NCI-H526 treated with DMSO at 0.1 percent for 48 hours (cell line): ENCODE data around the gene KIF26B.

Experiments used
- DNase-seq: peaks from one replicate; lab custom pipeline; 2025; lab: John Stamatoyannopoulos, UW

Gene KIF26B

DNA sequence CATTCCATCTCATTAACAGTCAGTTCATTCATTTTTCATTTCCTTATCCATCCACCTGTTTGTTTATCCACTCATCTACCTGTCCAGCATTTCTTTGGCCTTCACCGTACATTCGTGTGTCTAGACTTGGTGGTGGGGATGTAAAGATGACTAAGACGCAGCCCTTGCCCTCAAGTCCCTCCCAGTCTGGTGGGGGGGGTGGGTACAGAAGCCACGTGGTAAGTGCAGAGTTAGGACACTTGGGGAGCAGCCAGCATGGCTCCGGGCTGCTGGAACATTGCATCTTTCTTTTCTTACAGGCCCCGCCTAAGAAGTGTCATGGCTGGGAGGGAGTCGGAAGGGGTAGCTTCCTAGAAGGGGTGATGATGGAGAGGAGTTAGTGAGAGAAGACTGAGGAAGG is 17.2 kb downstream of the KIF26B start:
- no peak for DNase-seq

DNA sequence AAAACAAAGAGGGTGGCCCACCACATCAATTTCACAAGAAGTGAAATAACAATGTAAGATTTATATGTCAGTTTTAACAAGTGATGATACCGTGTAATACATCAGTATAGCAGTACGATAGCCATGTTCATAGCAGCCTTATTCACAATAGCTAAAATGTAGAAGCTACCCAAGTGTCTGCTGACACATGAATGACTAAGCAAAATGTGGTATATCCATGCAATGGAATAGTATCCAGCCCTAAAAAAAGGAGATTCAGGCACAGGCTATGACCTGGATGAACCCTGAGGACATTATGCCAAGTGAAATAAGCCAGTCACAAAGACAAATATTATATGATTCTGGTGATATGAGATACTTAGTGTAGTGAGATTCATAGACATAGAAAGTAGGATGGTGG is 18.0 kb downstream of the KIF26B start:
- no peak for DNase-seq

DNA sequence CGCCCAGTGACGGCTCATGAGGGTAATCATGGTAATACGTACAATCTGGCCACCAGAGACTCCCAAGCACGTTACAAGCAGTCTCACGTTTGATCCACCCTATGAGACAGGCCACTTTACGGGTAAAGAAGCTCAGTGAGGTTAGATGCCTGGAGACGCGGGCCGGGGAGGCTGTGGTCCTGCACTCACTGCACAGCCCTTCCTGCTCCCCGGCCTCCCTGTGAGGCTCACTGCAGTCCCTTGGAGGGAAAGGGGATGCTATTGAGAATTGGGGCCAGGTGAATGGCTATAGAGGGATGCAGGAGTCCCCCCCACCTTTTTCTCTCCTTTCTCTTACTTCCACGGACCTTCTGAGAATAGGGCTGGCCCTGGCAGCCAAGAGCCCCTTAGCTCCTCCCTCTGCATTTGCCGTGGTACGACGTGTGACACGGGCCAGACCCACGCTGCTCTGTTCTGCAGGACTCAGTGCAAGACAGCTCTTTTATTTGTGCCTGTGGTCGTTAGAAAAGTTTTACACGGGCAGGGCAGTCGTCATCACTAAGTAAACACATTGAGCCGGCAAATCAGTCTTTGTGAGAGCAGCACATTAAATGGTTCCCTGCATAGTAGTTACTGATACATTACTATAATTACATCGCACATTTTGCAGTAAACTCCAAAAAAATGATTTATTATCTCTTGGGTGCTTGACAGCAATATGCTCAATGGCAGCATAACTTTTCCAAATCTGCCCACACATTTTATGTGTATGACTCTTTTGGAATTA is 18.8 kb downstream of the KIF26B start:
- DNase-seq: no peak

DNA sequence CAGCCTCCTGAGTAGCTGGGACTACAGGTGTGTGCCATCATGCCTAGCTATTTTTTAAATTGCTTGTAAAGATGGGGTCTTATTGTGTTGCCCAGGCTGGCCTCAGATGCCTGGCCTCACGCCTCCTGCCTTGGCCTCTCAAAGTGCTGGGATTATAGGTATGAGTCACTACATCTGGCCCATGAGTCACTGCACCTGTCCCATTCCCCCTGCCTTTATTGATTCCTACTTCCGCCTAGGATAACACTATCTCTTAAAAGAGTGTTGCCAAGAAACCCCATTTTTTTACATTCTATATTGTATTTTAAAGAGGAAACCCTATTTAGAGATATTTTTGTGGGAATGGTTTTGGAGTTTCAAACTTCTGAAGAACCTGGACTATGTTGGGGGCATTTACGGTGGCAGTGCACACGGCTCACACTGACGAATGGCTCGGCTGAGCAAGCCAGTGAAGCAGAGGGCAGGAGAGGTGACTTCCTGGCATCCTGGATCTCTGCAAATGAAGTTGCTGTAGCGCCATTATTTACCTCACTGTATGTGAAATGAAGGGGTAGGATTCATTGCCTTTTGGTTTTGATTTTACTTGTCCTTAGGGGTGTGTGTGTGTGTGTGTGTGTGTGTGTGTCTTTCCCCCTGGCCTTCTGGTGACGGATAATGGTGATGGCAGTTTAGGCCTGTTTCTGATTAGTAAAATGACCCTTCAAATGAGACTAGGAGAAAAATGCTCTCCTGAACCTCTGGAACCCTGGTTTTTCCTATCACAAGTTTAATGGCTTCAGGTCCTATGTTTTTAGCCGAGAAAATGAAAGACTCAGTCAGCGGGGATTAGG is 22.5 kb downstream of the KIF26B start:
- no peak for DNase-seq

DNA sequence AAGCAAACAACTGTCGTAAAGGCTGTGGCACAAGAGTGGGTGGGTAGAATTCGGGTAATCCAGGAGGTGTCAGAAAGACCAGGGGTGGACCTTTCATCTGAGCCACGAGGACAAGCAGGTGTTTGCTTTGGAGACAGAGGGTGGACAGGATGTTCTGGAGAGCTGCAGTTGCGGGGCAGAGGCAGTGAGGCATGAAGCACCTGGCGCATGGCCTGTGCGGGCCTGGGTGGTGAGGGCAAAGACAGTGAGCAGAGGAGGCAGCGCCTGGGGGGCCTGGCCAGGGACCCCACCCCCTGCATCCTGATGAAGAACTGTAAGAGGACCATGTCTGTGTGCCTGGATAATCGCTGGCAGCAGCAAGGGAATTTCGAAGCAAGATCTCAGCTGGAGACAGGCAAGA is 24.9 kb downstream of the KIF26B start:
- DNase-seq: no peak

DNA sequence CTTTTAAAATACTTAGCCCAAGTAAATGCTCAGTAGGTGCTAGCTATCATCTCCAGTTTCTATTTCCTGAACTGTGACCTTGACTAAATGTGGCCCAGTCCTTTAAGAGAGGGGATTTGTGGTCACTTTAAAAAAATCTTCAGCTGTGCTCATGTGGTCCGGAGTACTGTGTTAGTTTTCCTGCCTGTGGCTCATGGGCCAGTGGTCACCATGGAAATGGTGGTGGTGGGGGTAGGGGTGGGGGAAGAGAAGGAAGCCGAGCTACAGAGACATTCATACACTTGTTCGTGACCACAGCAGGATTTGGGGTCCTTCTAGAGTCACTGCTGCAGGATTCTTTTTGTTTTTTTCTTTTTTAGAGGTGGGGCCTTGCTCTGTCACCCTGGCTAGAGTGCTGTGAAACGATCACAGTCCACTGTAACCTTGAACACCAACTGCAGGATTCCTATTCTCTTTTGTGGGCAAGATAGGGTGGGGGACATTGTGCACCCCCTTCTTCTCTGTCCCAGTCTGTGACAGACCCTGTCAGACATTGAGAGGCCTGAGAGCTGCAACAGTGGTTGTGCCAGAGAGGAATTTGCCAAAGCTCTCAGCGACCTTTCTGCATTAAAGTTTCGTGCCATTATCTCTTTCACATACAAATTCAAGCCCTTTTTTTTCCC is 25.8 kb downstream of the KIF26B start:
- DNase-seq: no peak

DNA sequence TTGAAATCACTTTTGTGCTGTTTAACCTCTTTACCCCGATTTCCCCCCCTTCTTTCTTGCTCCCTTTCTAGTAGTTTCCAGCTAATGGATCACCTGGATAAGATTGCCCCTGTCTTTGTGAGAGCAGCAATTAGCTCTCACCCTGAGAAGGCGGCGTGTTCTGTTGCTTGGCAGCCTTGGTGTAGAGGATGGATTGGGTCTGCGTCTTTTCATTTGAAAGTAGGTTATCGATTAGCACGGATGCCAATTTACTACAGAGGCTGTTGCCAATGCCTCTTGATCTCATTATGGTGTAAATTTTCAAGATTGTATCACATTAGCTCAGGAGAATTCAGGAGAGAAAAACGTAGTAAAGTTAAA is 26.4 kb downstream of the KIF26B start:
- DNase-seq: no peak

DNA sequence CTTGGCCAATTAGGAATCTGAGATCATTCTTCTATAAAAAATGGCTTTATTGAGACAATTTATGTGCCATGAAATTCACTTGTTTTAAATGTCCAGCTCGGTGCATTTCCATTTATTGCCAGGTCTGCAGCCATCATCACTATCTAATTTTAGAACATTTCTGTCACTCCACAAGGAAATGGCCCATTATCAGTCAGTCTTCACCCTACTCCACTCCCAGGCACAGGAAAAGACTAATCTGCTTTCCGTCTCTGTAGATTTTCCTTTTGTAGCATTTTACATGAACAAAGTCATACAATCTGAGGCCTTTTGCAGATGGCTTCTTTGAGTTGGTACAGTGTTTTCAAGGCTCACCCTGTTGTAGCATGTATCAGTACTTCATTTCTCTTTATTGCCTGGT is 27.2 kb downstream of the KIF26B start:
- no peak for DNase-seq

DNA sequence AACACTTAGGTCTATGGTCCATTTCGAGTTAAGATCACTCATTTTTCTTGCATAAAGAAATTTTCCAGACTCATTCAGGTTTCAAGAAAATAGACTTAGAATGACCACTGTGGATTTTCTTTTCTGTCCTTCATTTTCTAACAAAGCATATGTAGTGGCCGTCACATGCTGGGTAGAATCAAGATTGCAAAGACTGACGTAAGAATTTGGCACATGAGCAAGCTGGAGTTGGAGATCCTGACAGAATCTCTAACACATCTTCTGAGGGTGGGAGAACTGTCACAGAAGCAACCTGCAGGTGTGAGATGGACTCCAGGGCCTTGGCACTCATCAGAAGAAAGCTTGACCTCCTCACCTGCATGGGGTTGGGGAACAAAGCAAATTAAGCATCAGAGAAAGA is 28.6 kb downstream of the KIF26B start:
- DNase-seq: no peak

DNA sequence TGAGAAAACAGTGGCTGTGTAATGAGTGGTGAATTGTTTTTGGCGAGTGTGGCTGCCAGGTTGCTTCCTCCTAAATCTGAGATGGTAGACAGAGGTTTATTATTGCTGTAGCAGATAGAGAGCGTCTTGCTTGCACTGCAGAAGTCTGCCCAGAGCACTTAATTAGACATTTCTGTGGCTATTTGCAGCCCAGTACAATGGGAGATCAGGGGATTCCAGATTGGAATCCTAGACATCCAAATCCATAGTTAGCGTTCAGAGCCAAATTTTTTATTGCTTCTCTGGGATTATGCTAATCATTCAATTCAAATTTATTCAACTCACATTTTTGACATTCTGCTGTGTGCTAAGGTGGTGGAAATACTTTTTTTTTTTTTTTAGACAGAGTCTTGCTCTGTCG is 30.0 kb downstream of the KIF26B start:
- DNase-seq: no peak

DNA sequence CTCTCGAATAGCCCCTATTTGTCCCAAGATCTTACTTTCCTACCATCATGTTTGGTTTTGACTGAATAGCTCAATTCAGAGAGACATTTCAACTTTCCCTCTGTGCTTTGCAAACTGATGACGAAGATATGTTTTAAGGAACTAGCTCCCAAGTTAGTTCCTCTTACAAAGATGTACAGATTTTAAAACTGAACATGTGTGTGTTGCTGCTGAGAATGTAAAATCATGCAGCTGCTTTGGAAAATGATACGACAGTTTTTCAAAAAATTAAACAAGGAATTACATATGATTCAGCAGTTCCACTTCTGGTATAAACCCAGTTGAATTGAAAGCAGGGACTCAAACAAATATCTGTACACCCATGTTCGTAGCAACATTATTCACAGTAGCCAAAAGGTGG is 33.6 kb downstream of the KIF26B start:
- DNase-seq: no peak

DNA sequence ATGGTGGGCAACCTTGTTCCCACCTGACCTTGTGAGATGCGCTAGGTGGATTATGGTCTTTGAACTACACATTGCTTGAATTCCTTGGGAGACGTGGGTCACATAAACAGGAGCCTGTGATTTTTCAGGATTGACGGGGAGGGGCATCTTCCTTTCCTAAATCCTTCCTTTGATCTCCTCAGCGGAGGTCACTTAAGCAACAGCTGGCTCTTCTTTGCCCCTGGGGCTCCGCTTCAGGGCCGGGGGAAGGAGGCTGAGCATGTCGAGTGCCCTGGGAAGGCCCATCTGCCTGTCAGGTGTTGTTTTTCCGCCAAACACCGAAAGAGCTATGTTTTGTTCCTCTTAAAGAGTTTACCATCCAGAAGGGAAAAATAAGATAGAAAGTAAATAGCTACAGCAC is 40.6 kb downstream of the KIF26B start:
- DNase-seq: no peak

DNA sequence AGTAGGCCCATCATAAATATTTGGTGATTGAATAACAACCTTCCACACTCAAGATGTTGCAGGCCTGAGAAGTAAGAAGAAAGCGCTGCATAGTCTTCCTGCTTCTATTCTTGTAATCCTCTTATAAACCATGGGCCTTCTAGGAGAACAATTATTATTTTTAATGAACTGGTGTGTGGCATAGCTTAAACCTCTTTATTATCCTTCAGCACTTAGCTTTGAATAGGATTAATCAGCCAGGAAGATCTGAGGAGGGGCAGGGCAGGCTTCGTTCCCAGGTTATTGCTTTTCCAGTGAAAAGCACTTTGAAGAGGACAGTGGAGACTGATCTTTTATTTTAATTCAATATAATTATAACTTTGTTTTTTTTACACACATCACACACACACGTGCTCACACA is 42.3 kb downstream of the KIF26B start:
- no peak for DNase-seq

DNA sequence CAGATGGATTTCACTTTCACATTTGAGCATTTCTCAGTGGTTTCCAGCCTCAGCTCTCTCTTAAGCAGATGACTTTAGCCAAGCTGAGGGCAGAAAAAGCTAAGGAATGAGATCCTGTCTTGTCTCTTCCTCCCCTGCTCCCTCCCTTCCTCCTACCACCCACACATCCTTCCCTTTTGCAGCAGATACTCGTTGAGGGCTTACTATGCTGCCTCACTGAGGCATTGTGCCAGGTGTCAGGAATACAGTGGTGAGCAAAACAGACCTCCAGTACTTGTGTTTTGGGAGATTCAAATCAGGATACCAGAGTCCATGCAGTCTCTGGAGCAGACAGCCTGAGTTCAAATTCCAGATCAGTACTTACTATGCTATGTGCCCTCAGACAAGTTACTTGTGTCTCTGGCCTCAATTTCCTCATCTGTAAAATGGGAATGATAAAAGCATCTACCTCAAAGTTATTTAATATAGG is 43.2 kb downstream of the KIF26B start:
- DNase-seq: no peak

DNA sequence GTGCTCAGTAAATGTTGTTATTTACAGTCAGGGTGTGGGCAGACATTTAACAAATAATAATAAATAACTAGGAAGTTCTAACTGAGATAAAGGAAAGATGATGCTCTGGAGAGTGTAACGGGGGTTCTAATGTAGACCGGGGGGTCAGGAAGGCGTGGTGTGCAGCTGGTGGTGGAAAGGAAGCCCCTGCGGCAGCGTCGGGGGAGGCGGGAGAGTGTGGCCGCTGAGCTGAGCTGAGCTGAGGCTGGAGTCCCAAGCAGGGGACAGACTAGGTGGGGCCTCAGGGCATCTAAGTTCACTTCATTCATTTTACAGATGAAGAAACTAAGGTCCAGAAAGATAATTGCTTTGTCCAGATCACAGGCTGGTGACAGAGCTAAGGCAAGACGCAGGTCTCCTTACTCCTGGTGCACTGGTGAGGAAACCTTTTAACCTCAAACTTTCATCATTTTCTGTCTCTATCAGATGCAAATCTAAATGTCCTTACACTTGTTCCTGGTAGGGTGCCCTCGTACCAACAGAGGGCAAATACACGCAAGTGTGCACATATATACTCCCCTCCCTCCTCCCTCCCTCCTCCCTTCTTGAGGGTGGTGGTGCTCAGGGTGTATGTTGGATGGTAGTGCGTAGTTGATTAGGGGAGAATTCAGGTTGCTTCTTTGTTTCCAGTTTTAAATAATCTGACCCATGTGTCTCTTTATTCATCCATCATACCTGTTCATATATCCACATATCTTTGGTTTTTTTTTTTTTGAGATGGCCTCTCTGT is 44.1 kb downstream of the KIF26B start:
- no peak for DNase-seq

DNA sequence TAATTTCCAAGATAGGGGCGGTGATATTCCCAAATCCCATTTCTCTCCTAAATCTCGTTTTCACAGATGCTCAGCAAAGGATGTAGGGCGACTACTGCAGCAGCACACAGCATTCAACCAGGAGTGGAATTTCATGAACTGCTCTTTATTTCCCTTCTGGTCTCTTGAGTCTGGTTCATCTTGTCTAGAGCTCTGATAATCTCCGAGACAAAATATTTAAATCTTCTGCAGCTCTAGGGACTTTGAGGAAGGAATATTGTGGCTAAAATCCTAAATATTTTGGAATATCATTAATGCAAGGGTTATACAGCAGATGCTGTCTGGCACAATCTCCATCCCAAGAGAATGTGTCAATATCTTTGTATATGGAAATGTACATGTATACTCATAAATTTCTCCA is 45.4 kb downstream of the KIF26B start:
- DNase-seq: no peak

DNA sequence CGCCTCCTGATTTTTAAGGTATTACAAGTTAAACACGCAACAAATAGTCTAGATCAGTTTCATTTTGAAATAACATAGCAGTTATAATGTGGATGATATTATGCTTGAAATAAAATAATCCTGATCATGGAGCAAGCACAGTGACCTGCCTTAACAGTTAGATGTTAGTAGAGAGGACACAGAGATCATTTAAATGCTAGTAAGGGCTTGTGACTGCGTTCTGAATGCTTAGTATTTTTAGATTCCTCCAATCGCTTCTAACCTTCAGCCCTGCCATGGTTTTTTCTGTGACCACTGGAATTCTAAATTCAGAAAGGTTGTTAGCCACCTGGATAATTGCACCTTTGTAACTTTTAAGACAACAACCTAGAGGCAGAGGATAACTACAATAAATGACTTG is 46.4 kb downstream of the KIF26B start:
- no peak for DNase-seq

DNA sequence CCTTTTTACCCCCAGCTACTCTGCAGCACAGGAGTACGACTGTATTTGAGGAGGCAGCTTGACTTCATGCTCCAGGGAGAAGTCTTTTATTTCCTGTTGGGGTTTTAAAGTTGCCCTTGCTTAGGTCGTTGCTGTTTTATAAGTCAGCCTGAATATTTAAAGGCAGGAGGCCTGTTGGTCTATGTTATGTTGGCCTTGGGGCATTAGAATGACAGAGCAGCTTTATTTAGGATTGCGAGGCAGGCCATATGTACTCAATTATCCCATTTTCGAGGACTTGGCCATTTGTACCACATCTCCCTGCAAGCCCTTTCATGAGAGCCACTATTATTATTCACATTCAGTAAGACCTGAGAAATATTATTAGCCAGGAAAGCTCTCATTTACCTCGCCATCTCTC is 47.0 kb downstream of the KIF26B start:
- no peak for DNase-seq

DNA sequence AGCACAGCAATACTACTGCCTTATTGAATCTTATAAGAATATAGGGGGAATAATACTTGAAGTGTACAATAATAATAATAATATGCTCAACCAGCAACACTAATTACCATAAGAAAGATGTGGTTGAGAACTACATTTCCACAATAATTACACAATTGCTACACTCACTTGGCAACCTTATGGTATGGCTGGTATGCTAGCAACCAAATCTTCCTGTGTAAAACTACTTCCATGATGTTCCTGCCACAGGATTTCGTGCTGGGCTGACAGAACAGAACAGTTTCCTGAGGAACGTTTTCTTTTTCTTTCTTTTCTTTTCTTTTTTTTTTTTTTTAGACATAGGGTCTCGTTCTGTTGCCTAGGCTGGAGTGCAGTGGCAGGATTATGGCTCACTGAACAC is 50.6 kb downstream of the KIF26B start:
- no peak for DNase-seq

DNA sequence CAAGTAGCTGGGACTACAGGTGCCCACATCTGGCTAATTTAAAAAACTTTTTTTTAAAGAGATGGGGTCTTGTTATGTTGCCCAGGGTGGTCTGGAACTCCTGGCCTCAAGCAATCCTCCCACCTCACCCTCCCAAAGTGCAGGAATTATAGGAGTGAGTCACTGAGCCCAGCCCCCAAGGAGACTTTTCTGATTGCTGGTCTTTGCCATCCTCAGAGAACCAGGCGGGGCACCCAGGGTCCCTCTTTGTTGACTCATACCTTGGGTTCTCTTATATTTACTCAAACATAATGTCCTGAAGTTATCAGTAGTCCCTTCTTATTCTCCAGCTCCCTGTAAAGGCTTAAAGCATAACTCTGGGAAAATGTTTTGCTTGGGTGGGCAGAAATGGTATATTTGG is 51.1 kb downstream of the KIF26B start:
- no peak for DNase-seq

DNA sequence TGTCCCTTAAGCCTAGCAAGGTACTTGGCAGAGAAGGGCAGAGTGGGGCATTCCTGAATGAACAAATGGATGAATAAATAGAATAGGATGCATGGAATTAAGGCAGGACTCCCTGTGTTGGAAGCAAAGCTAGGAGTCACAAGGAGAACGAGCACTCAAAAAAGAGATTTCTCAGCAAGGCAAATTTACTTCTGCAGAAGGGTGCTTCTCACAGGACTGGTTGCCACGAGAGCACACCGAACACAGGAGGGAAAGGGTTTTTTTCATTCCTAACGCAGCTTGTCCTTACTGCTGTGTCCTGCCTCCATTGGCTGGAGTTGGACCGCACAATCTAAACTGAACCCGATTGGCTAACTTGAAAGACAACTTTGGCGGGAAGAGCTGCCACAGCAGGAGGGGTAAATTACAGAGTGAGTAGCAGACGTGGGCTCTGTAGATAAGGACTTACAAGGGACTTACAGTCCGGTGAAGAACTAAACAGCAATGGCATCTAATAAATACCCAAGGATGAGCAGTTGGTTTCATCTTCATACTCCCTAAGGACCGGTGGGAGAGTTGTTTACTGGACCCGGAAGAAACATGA is 52.4 kb downstream of the KIF26B start:
- no peak for DNase-seq

DNA sequence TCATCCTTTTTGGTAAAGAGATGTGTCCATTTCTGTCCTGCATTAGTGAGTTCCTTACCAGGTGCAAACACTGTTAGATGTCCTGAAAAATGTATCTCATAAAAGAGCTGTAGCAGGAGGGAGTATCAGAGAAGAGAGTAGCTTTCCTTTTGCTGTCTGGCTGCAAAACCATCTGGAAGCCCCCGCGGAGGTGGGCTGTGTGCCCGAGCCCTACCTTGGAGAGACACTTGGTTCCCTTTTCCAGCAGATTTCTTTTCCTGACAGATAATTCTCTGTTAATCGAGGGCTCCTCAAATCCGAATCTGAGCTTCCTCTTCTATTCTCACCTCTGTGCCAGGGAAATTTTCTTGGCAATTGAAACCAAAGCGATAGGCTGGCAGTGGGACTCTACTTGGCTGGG is 53.0 kb downstream of the KIF26B start:
- no peak for DNase-seq
